AG10803 (cell line): Measurements from ENCODE around the gene LSM7.

Experiments
- DNase-seq: peaks from one replicate; pipeline ENCODE4 v3.0.0; 2010; ENCODE audit warnings: low read depth
- H3K4me3 ChIP-seq: 2 replicates; pipeline ENCODE4 v1.5.1; 2011; ENCODE audit warnings: mild to moderate bottlenecking, low read length, control low read depth
- CTCF ChIP-seq: conservative IDR thresholded peaks from 2 replicates; pipeline ENCODE4 v1.5.1; 2011; ENCODE audit warnings: mild to moderate bottlenecking, low read length, control low read depth, inconsistent platforms

The LSM7 gene

DNA sequence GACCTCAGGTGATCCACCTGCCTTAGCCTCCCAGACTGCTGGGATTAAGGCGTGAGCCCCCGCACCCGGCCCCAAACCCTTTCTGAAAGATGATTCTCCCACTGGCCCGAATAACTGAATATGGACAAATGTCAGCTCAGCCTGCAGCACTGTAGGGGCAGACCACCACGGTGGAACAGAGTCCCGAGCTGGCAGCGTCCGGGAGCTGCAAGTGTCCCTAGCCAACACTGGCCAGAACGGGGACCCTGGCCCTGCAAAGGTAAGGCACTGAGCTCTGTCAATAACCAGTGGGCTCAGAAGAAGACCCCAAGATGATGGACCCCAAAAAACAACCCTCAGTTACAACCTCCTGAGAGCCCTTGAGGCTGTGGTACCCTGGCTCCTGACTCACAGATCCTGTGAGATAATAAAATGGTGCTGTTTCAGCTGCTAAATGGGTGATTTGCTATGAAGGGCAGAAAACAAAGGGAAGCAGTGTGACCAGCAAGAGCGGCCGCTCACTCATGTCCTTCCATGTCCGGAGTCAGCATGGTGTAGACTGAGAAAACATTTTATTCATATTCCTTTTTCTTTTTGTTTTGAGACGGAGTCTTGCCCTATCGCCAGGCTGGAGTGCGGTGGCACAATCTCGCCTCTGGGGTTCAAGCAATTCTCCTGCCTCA lies 1.6 kb downstream of the LSM7 start:
- TF ChIP-seq CTCF = no peak
- no peak overlapping the region for H3K4me3 ChIP-seq
- no peak for DNase-seq

GRCh38 chr19:2325281-2326046 lies 2.9 kb downstream of the LSM7 start:
- no peak for DNase-seq
- H3K4me3 ChIP-seq = no peak overlapping the region
- TF ChIP-seq CTCF = no peak

GRCh38 chr19:2324220-2324948 lies 4.0 kb downstream of the LSM7 start:
- no peak for TF ChIP-seq CTCF
- DNase-seq = no peak
- no peak overlapping the region for H3K4me3 ChIP-seq

DNA sequence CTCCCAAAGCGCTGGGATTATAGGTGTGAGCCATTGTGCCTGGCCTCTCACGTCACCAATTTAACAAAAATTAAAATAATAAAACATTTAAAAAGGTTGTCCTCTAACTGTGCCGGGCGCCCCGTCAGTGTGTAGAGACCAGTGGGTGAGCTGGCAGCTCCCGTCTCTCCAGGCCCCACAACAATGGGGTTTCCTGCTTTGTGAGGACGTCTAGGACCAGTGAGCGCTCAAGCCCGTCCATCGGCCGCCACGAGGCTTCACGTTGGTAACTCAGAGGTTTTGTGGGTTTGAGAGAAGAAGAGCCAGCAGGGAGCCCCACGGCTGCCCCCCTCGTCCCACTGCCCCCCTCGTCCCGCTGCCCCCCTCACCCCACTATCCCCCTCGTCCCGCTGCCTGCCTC lies 4.7 kb downstream of the LSM7 start:
- H3K4me3 ChIP-seq = no peak overlapping the region
- no peak for TF ChIP-seq CTCF
- DNase-seq = no peak

- no peak for DNase-seq
- no peak overlapping the region for H3K4me3 ChIP-seq
- no peak for TF ChIP-seq CTCF
These were observed 6.7 kb downstream of the LSM7 start for GRCh38 chr19:2321565-2322283.

DNA sequence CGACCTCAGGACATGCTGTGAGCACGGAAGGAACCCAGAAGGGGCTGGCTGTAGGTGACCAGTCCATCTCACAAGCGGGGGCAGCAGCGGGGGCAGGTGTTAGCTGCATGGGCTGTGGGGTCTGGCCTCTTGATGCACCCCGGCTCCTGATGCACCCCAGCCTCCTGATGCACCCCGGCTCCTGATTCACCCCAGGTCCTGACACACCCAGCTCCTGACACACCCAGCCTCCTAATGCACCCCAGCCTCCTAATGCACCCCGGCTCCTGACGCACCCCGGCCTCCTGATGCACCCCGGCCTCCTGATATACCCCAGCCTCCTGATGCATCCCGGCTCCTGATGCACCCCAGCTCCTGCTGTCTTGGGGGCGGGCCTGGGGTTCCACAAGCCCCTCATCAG lies 7.4 kb downstream of the LSM7 start:
- H3K4me3 ChIP-seq = no peak overlapping the region
- DNase-seq = no peak
- no peak for TF ChIP-seq CTCF
